Suprapubic skin (tissue), 4 donors: ENCODE measurements around the gene AGAP1.

Source experiments
- CTCF ChIP-seq, 2 donors: fragments of 200-600 bp in 1 of 2; fragments of 450-650 bp in 1 of 2; sonication (generic) in 1 of 2; IDR thresholded peaks; one replicate each; pipeline ENCODE4 v1.5.1; 2016 to 2019; ENCODE audit warnings: antibody characterized with exemption in 2 of 2, mild to moderate bottlenecking in 1 of 2, moderate library complexity in 1 of 2
- EP300 ChIP-seq: sonication (generic); formaldehyde crosslinking; IDR thresholded peaks from one replicate; pipeline ENCODE4 v1.6.1; 2017; ENCODE audit warnings: antibody characterized with exemption
- POLR2A ChIP-seq, 2 donors: fragments of 450-650 bp; IDR thresholded peaks; one replicate each; pipeline ENCODE4 v1.6.1; 2017; ENCODE audit warnings: antibody characterized with exemption in 2 of 2, mild to moderate bottlenecking in 2 of 2, moderate library complexity in 2 of 2
- POLR2AphosphoS5 ChIP-seq, 3 donors: sonication (generic); formaldehyde crosslinking; IDR thresholded peaks; one replicate each; pipeline ENCODE4 v1.6.1; 2017; ENCODE audit warnings: antibody characterized with exemption in 3 of 3

- TF ChIP-seq POLR2A (IDR thresholded peaks at IDR 0.05) (no peak), CTCF (IDR thresholded peaks at IDR 0.05) (no peak), EP300 (no peak), POLR2AphosphoS5 (IDR thresholded peaks at IDR 0.05) (no peak)
These were observed 17.4 kb downstream of the AGAP1 start for GRCh38 chr2:235511187-235511661.
